H9 (cell line): ENCODE results near the gene TACC2. TPM values are rescaled to one million over a fixed set of nuclear protein-coding genes. Genes with fewer than 3 reads are reported as not detected.

ENCODE experiments used
- DNase-seq: peaks from one replicate; pipeline ENCODE4 v3.0.0-alpha.2; 2017
- H2AFZ ChIP-seq: one replicate; pipeline ENCODE4 v1.6.1; 2013; ENCODE audit warnings: mild to moderate bottlenecking, low read length, control low read depth, moderate library complexity
- H2AK5ac ChIP-seq: 2 replicates; pipeline ENCODE4 v1.6.1; 2013; ENCODE audit warnings: low read length, control low read depth, mixed read lengths; ENCODE audit not compliant: insufficient read length
- H2BK120ac ChIP-seq: one replicate; pipeline ENCODE4 v1.6.1; 2013; ENCODE audit warnings: low read depth, mild to moderate bottlenecking, low read length, control low read depth, inconsistent platforms; ENCODE audit not compliant: poor library complexity, severe bottlenecking
- H2BK12ac ChIP-seq: 2 replicates; pipeline ENCODE4 v1.6.1; 2013; ENCODE audit warnings: low read length, control low read depth, mixed read lengths, low read depth; ENCODE audit not compliant: insufficient read length
- H2BK15ac ChIP-seq: 2 replicates; pipeline ENCODE4 v1.6.1; 2013; ENCODE audit warnings: low read depth, low read length, control low read depth
- H2BK20ac ChIP-seq: one replicate; pipeline ENCODE4 v1.6.1; 2013; ENCODE audit warnings: low read depth, mild to moderate bottlenecking, low read length, control low read depth, inconsistent platforms; ENCODE audit not compliant: poor library complexity, severe bottlenecking
- H2BK5ac ChIP-seq: 2 replicates; pipeline ENCODE4 v1.6.1; 2013; ENCODE audit warnings: low read length, control low read depth, mixed read lengths; ENCODE audit not compliant: insufficient read length
- H3K14ac ChIP-seq: 2 replicates; pipeline ENCODE4 v1.6.1; 2013; ENCODE audit warnings: low read length, control low read depth; ENCODE audit not compliant: insufficient read depth
- H3K18ac ChIP-seq: 2 replicates; pipeline ENCODE4 v1.6.1; 2013; ENCODE audit warnings: low read depth, mild to moderate bottlenecking, mixed read lengths, low read length, control low read depth; ENCODE audit not compliant: insufficient read length
- H3K23ac ChIP-seq: 2 replicates; pipeline ENCODE4 v1.6.1; 2013; ENCODE audit warnings: low read length, control low read depth, mixed read lengths, low read depth; ENCODE audit not compliant: insufficient read length
- H3K23me2 ChIP-seq: 2 replicates; pipeline ENCODE4 v1.6.1; 2013; ENCODE audit warnings: low read depth, mild to moderate bottlenecking, mixed read lengths, low read length, control low read depth; ENCODE audit not compliant: insufficient read length, poor library complexity, severe bottlenecking
- H3K27ac ChIP-seq: 2 replicates; pipeline ENCODE4 v1.5.1; 2013; ENCODE audit warnings: low read length, control low read depth, mixed read lengths, low read depth; ENCODE audit not compliant: insufficient read length
- H3K27me3 ChIP-seq: 2 replicates; pipeline ENCODE4 v1.6.1; 2013; ENCODE audit warnings: low read length, control low read depth, inconsistent platforms; ENCODE audit not compliant: insufficient read depth
- H3K4ac ChIP-seq: 2 replicates; pipeline ENCODE4 v1.6.1; 2013; ENCODE audit warnings: low read depth, mild to moderate bottlenecking, control low read depth, inconsistent platforms, low read length, moderate library complexity
- H3K4me1 ChIP-seq: 2 replicates; pipeline ENCODE4 v1.6.1; 2013; ENCODE audit warnings: low read length, control low read depth, inconsistent platforms; ENCODE audit not compliant: insufficient read depth
- H3K4me2 ChIP-seq: 2 replicates; pipeline ENCODE4 v1.6.1; 2013; ENCODE audit warnings: low read length, control low read depth, mixed read lengths; ENCODE audit not compliant: insufficient read length, insufficient read depth
- H3K56ac ChIP-seq: 2 replicates; pipeline ENCODE4 v1.6.1; 2013; ENCODE audit warnings: low read depth, mild to moderate bottlenecking, mixed read lengths, low read length, control low read depth; ENCODE audit not compliant: insufficient read length
- H3K79me1 ChIP-seq: 2 replicates; pipeline ENCODE4 v1.6.1; 2013; ENCODE audit warnings: low read depth, mild to moderate bottlenecking, moderate library complexity, low read length, control low read depth, inconsistent platforms; ENCODE audit not compliant: insufficient read depth, poor library complexity, severe bottlenecking
- H3K79me2 ChIP-seq: 2 replicates; pipeline ENCODE4 v1.6.1; 2013; ENCODE audit warnings: low read length, control low read depth, inconsistent platforms; ENCODE audit not compliant: insufficient read depth
- H3K9ac ChIP-seq: 2 replicates; pipeline ENCODE4 v1.6.1; 2013; ENCODE audit warnings: low read length, control low read depth, mixed read lengths; ENCODE audit not compliant: insufficient read length; ENCODE audit errors: extremely low read depth
- H3K9me3 ChIP-seq: one replicate; pipeline ENCODE4 v1.6.1; 2013; ENCODE audit warnings: low read depth, low read length, inconsistent platforms; ENCODE audit not compliant: control insufficient read depth
- H3T11ph ChIP-seq: one replicate; pipeline ENCODE4 v1.6.1; 2013; ENCODE audit warnings: mild to moderate bottlenecking, low read length, control low read depth, inconsistent platforms
- H4K20me1 ChIP-seq: one replicate; pipeline ENCODE4 v1.6.1; 2013; ENCODE audit not compliant: control insufficient read depth, insufficient read length, insufficient read depth
- H4K5ac ChIP-seq: 2 replicates; pipeline ENCODE4 v1.6.1; 2013; ENCODE audit warnings: low read depth, mild to moderate bottlenecking, mixed read lengths, low read length, control low read depth; ENCODE audit not compliant: insufficient read length
- H4K8ac ChIP-seq: replicated peaks from 2 replicates; pipeline ENCODE4 v1.6.1; 2013; ENCODE audit warnings: low read length, control low read depth, mixed read lengths, low read depth; ENCODE audit not compliant: insufficient read length
- H4K91ac ChIP-seq: 2 replicates; pipeline ENCODE4 v1.6.1; 2013; ENCODE audit warnings: low read depth, mild to moderate bottlenecking, moderate library complexity, mixed read lengths, low read length, control low read depth; ENCODE audit not compliant: insufficient read length
- H3K27ac Mint-ChIP-seq, 3 experiments: 2 replicates in 2 of 3; 3 replicates in 1 of 3; pipeline ENCODE4 v1.8.0; 2020 to 2021; ENCODE audit warnings: mixed read lengths in 3 of 3, mild to moderate bottlenecking in 1 of 3, moderate library complexity in 1 of 3
- H3K27me3 Mint-ChIP-seq: 2 replicates; pipeline ENCODE4 v1.8.0; 2021; ENCODE audit warnings: low read depth, mild to moderate bottlenecking, moderate library complexity, mixed read lengths
- H3K36me3 Mint-ChIP-seq, 3 experiments: 2 replicates in 2 of 3; 3 replicates in 1 of 3; pipeline ENCODE4 v1.8.0; 2020 to 2021; ENCODE audit warnings: low read depth in 3 of 3, mixed read lengths in 3 of 3; ENCODE audit not compliant: insufficient read depth in 1 of 3
- H3K4me1 Mint-ChIP-seq, 2 experiments: 2 replicates each; pipeline ENCODE4 v1.8.0; 2020; ENCODE audit warnings: mixed read lengths in 2 of 2
- H3K4me3 Mint-ChIP-seq, 2 experiments: 2 replicates in 1 of 2; 3 replicates in 1 of 2; pipeline ENCODE4 v1.8.0; 2020 to 2021; ENCODE audit warnings: mild to moderate bottlenecking in 2 of 2, mixed read lengths in 2 of 2, moderate library complexity in 1 of 2
- H3K9me3 Mint-ChIP-seq, 2 experiments: 2 replicates in 1 of 2; 3 replicates in 1 of 2; pipeline ENCODE4 v1.8.0; 2020; ENCODE audit warnings: mild to moderate bottlenecking in 2 of 2, mixed read lengths in 2 of 2, moderate library complexity in 1 of 2
- WGBS: extraction: QIAGEN DNeasy Blood & Tissue Kit; methylation state at CpG from one replicate; pipeline ENCODE4 v1.1.7; 2013; ENCODE audit warnings: missing lambda C conversion rate, low lambda C conversion rate, mixed read lengths; ENCODE audit not compliant: insufficient read length; ENCODE audit errors: extremely low coverage; 5-methylcytosine and 5-hydroxymethylcytosine counted together
- total RNA-seq: library from RNA; stranded (reverse); gene quantifications from 2 replicates; pipeline ENCODE4 v1.2.1, GENCODE V29; 2021
- TF ChIP-seq, protein P1 (sequence below): fragments of 200-600 bp; sonication (generic); conservative IDR thresholded peaks from 3 replicates; pipeline ENCODE4 v1.8.0; 2021; ENCODE audit warnings: antibody characterized with exemption, mild to moderate bottlenecking

Gene TACC2
- total RNA-seq, 1 experiment from 2014 or later = 58.1 TPM

DNA sequence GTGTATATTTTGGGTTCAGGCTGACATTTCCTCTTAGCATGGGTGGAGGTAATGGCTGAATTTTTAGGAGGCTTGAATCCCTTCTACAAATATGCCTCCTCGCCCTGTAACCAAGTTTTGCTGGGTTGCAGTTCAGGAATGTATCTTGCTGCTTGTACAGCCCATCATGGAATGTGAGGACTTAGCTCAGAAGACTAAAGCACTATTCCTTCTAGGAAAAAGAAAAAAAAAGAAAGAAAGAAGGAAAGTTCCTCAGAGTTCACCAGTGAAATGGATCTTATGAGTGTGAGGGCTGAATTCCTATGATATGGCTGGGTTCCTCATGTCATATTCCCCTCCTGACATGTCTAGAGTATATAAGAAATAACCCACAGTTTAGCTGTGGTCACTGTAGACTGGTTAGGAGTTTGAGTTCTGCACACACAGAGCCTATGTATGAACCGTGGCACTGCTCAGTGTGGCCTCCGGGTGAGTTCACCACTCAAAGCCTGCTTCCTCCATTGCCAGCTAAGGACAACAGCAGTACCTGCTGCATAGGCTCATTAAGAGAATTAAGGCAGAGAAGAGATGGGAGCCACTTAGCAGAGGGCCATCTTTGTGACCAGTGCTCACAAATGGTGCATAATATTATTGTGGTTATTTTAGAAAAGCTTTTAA, 114.0 kb downstream of the TACC2 start:
- H3K79me2 ChIP-seq = no peaks in the 10 kb centered on the region
- no peaks in the 10 kb centered on the region for H3K9me3 ChIP-seq
- H4K8ac ChIP-seq = no peak overlapping the region
- H3K4me3 Mint-ChIP-seq = no peak overlapping the region
- H4K91ac ChIP-seq = no peak overlapping the region
- H3K4ac ChIP-seq = no peak overlapping the region
- H3K56ac ChIP-seq = no peak overlapping the region
- H3K9me3 Mint-ChIP-seq = no peaks in the 10 kb centered on the region
- H3K14ac ChIP-seq = no peak overlapping the region
- H2BK120ac ChIP-seq = no peak overlapping the region
- no peak overlapping the region for H3K27ac ChIP-seq
- no peaks in the 10 kb centered on the region for H3K23me2 ChIP-seq
- WGBS = no CpG with 5 or more reads among the region's 3 CpGs
- no peak overlapping the region for H4K5ac ChIP-seq
- no peak overlapping the region for H3T11ph ChIP-seq
- DNase-seq = no peak
- H3K27me3 ChIP-seq = no peaks in the 10 kb centered on the region
- peaks cover 6 to 7% of the 10 kb centered on the region in 2 experiments for H3K4me1 Mint-ChIP-seq
- no peak overlapping the region for H3K18ac ChIP-seq
- no peak overlapping the region for H2BK5ac ChIP-seq
- no peaks in the 10 kb centered on the region; the same call in 1 of the 2 replicates for H3K27me3 Mint-ChIP-seq
- H3K4me2 ChIP-seq = no peak overlapping the region
- H3K79me1 ChIP-seq = no peaks in the 10 kb centered on the region
- no peaks in the 10 kb centered on the region for H4K20me1 ChIP-seq
- H3K4me1 ChIP-seq = no peaks in the 10 kb centered on the region
- H2AK5ac ChIP-seq = no peak overlapping the region
- TF ChIP-seq, protein P1, sequence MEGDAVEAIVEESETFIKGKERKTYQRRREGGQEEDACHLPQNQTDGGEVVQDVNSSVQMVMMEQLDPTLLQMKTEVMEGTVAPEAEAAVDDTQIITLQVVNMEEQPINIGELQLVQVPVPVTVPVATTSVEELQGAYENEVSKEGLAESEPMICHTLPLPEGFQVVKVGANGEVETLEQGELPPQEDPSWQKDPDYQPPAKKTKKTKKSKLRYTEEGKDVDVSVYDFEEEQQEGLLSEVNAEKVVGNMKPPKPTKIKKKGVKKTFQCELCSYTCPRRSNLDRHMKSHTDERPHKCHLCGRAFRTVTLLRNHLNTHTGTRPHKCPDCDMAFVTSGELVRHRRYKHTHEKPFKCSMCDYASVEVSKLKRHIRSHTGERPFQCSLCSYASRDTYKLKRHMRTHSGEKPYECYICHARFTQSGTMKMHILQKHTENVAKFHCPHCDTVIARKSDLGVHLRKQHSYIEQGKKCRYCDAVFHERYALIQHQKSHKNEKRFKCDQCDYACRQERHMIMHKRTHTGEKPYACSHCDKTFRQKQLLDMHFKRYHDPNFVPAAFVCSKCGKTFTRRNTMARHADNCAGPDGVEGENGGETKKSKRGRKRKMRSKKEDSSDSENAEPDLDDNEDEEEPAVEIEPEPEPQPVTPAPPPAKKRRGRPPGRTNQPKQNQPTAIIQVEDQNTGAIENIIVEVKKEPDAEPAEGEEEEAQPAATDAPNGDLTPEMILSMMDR = no peak
- H3K23ac ChIP-seq = no peak overlapping the region
- no peak overlapping the region for H2BK15ac ChIP-seq
- H2BK20ac ChIP-seq = no peak overlapping the region
- no peak overlapping the region for H3K9ac ChIP-seq
- H3K27ac Mint-ChIP-seq = no peak overlapping the region
- no peaks in the 10 kb centered on the region for H3K36me3 Mint-ChIP-seq
- no peak overlapping the region for H2BK12ac ChIP-seq
- no peak overlapping the region for H2AFZ ChIP-seq
